Gastrocnemius medialis (tissue), 4 donors: ENCODE measurements around the gene ACOXL. TPM values are rescaled to one million over a fixed set of nuclear protein-coding genes. Genes with fewer than 3 reads are reported as not detected.

Experiments
- ATAC-seq, 2 donors: fragments of 150-250 bp; one replicate each; pipeline ENCODE4 v1.9.1; 2016
- DNase-seq, 2 donors: peaks; one replicate each; pipeline ENCODE4 v3.0.0-alpha.2; 2019
- H3K27ac ChIP-seq, 4 donors: fragments of 200-600 bp; sonication (generic); 1 replicate in 1 of 4; 2 replicates in 3 of 4; pipeline ENCODE4 v1.5.1; 2016 to 2018; ENCODE audit warnings: mild to moderate bottlenecking in 2 of 4, moderate library complexity in 1 of 4
- H3K27me3 ChIP-seq, 3 donors: fragments of 200-600 bp; sonication (generic) in 2 of 3; 1 replicate in 1 of 3; 2 replicates in 2 of 3; pipeline versions ENCODE4 v1.5.1 to v1.6.0; 2016 to 2019; ENCODE audit warnings: mild to moderate bottlenecking in 1 of 3, moderate library complexity in 1 of 3
- H3K36me3 ChIP-seq, 2 donors: fragments of 200-600 bp; sonication (generic) in 1 of 2; one replicate each; pipeline ENCODE4 v1.5.1; 2017 to 2018
- H3K4me1 ChIP-seq, 2 donors: fragments of 200-600 bp; sonication (generic) in 1 of 2; one replicate each; pipeline ENCODE4 v1.5.1; 2016 to 2017; ENCODE audit warnings: mild to moderate bottlenecking in 2 of 2
- H3K4me3 ChIP-seq, 4 donors: fragments of 200-600 bp; sonication (generic) in 3 of 4; 1 replicate in 1 of 4; 2 replicates in 3 of 4; pipeline ENCODE4 v1.5.1; 2016 to 2019; ENCODE audit warnings: mild to moderate bottlenecking in 2 of 4
- H3K9me3 ChIP-seq, 3 donors: fragments of 200-600 bp; sonication (generic) in 2 of 3; 1 replicate in 1 of 3; 2 replicates in 2 of 3; pipeline ENCODE4 v1.5.1; 2016 to 2019
- POLR2A ChIP-seq, 2 donors: fragments of 450-650 bp; IDR thresholded peaks; one replicate each; pipeline ENCODE4 v1.6.1; 2017; ENCODE audit warnings: antibody characterized with exemption in 2 of 2, mild to moderate bottlenecking in 2 of 2, moderate library complexity in 2 of 2
- in situ Hi-C, 4 donors: fragments of 200-750 bp; cut with MboI; loops; one replicate each; pipeline versions ENCODE4 v1.15.0 to v1.8.0; 2017; ENCODE audit warnings: low sequenced_read_pairs in 4 of 4
- intact Hi-C: fragments of 100-400 bp; cut with DNase I; formaldehyde crosslinking; loops from one replicate; pipeline ENCODE4 v1.15.1; 2023; ENCODE audit warnings: low total_unique reads
- total RNA-seq, 4 donors: library from RNA; depleted of rRNA; stranded (reverse); fragments of >200 nt; gene quantifications; one replicate each; pipeline versions ENCODE4 v1.1.0 to v1.2.3, GENCODE V29; 2016
- TF ChIP-seq, protein P1 (sequence below), 5 experiments: fragments of 450-650 bp in 3 of 5; fragments of 200-600 bp in 2 of 5; sonication (generic) in 2 of 5; IDR thresholded peaks in 4 of 5; conservative IDR thresholded peaks in 1 of 5; 1 replicate in 4 of 5; 2 replicates in 1 of 5; pipeline ENCODE4 v1.5.1; 2016 to 2019; ENCODE audit warnings: antibody characterized with exemption in 5 of 5, mild to moderate bottlenecking in 3 of 5, moderate library complexity in 3 of 5

The ACOXL gene
- total RNA-seq, 4 donors from 2014 or later = not detected

DNA sequence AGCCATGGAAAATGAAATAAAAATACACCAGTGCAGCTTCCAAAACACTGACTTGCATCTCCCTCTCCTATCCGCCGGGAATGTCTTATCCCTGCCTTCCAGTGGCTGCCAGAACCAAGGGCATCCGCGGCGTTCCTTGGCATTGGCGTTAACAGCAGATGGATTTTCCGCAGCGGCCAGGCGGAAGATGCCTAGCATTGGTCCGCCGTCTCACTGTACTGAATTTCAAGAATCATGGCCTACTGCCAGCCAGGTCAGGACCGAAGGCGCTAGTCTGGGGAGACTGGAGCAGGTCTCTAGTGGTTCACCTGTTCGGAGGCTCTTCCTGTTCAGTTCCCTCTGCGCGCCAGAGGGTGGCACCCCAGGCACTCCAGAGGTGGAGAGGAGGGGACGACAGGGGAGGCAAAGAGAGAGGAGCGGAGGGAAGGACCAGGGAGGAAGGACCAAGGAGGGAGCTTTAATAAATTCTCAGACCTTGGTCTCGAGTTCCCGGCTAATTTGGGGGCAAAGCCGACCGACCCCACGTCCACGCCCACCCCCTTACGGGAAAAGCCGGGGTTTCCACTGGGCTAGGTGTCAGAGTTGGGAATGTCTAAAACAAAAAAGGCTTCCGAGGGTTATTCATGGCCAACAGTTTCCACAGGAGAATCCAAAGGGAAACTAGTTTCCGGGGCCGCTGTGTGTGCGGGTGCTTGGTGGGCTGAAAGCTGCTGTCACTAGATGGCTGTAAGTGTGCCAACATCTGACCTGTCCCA lies 384.6 kb downstream of the ACOXL start:
- ATAC-seq = peak; percentile 44
- Histone ChIP-seq H3K4me1 (peaks cover 18 to 19% of the 10 kb centered on the region in 2 donors), H3K27me3 (peaks cover 0 to 5% (median 0%) of the 10 kb centered on the region in 3 donors), H3K27ac (peak overlapping the region in 1 of 4 donors; percentile 3), H3K36me3 (no peaks in the 10 kb centered on the region), H3K4me3 (peak overlapping the region; percentile 53 to 98 (median 82)), H3K9me3 (no peaks in the 10 kb centered on the region)
- TF ChIP-seq, protein P1, sequence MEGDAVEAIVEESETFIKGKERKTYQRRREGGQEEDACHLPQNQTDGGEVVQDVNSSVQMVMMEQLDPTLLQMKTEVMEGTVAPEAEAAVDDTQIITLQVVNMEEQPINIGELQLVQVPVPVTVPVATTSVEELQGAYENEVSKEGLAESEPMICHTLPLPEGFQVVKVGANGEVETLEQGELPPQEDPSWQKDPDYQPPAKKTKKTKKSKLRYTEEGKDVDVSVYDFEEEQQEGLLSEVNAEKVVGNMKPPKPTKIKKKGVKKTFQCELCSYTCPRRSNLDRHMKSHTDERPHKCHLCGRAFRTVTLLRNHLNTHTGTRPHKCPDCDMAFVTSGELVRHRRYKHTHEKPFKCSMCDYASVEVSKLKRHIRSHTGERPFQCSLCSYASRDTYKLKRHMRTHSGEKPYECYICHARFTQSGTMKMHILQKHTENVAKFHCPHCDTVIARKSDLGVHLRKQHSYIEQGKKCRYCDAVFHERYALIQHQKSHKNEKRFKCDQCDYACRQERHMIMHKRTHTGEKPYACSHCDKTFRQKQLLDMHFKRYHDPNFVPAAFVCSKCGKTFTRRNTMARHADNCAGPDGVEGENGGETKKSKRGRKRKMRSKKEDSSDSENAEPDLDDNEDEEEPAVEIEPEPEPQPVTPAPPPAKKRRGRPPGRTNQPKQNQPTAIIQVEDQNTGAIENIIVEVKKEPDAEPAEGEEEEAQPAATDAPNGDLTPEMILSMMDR (IDR thresholded peaks at IDR 0.05 in 4 of 5, conservative IDR thresholded peaks at IDR 0.05 in 1 of 5) = peak; percentile 81 to 95 (median 88)
- TF ChIP-seq POLR2A (IDR thresholded peaks at IDR 0.05) = no peak
- peak; percentile 56 to 73 for DNase-seq
- intact Hi-C loops (no loop called here), in situ Hi-C loops (loop anchor here (10.0 to 25.0 kb wide), 3 partner anchors 570 to 595 kb away; no protein-coding TSS in a partner anchor)

DNA sequence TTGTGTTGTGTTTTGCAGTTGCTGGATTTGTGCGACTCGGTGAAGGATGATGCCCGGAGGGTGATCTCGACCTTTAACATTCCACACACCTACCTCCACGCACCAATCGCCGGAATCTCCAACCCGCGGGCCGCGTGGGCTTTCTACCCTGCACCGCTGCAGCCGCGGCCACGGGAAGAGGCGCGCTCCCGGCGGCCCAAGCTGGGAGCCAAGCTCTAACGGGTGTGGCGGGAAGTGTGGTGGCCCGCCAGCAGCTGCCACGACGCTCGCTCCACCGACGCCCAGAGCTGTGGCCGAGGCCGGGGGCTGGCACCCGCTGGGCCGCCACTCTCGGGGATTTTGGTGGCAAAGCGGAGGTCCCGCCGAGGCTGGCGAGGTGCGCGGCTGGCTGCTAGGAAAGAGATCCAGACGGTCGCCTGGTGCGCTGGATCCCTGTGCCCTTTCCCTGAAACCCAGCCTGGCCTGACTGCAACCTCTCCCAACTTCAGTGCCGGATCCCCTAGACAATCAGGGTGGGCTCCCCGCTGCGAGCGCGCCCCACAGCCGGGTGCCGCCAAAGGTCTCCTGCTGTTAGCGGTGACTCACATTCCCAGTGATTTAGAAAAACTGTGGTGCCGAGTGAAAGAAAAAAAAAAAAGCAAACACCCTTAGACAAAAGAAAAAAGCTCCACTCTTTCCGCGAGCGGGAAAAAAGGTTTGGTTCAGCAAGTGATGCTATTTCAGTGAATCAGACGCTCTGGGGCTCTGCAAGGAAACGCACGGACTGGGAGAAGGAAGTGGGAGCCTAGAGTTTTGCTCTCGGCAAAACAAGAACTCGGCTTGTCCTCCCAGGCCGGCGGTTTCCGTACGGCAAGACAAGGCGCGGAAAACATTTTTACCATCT lies 385.5 kb downstream of the ACOXL start:
- TF ChIP-seq, protein P1 (IDR thresholded peaks at IDR 0.05 in 4 of 5, conservative IDR thresholded peaks at IDR 0.05 in 1 of 5) = no peak
- no peak for TF ChIP-seq POLR2A (IDR thresholded peaks at IDR 0.05)
- DNase-seq (peak in 1 of 2 donors; percentile 24), ATAC-seq (no peak)
- intact Hi-C loops = no loop called here
- peaks cover 0 to 5% (median 0%) of the 10 kb centered on the region in 3 donors for H3K27me3 ChIP-seq
- H3K9me3 ChIP-seq = no peaks in the 10 kb centered on the region
- in situ Hi-C loops = loop anchor here (10.0 to 25.0 kb wide), 3 partner anchors 569 to 594 kb away; no protein-coding TSS in a partner anchor
- peak overlapping the region; percentile 1 to 51 (median 14) for H3K27ac ChIP-seq
- H3K4me1 ChIP-seq = peaks cover 18 to 19% of the 10 kb centered on the region in 2 donors
- peak overlapping the region; percentile 53 to 98 (median 82) for H3K4me3 ChIP-seq
- no peaks in the 10 kb centered on the region for H3K36me3 ChIP-seq

DNA sequence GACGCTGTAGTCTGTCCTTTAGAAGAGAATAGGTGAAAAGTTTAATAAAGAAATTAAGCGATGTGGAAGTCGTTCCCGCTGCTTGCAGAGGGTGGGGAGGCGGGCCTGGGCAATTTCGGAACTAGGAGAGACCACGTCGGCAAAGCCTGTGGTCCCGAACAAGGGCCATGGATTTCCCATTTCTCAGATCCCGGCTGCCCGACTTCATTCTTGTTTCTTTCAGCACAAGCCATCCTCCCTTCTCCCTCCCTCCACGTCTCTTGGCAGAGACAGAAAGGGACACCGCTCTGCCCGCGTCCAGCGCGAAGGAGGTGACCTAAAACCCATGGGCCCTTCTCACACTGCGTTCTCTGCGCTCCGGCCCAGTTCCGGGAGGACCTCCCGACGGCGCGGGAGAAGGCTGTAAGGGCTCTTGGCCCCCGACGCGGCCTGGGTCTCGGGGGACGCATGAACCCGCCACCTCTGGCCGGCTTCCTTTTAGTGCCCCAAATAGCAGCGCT lies 386.2 kb downstream of the ACOXL start:
- peaks cover 0 to 5% (median 0%) of the 10 kb centered on the region in 3 donors for H3K27me3 ChIP-seq
- peaks cover 21 to 22% of the 10 kb centered on the region in 2 donors for H3K4me1 ChIP-seq
- peak overlapping the region; percentile 1 to 51 (median 14) for H3K27ac ChIP-seq
- peak overlapping the region; percentile 53 to 98 (median 82) for H3K4me3 ChIP-seq
- H3K36me3 ChIP-seq = no peaks in the 10 kb centered on the region
- TF ChIP-seq, protein P1 (IDR thresholded peaks at IDR 0.05 in 4 of 5, conservative IDR thresholded peaks at IDR 0.05 in 1 of 5) = no peak
- no peak for TF ChIP-seq POLR2A (IDR thresholded peaks at IDR 0.05)
- H3K9me3 ChIP-seq = no peaks in the 10 kb centered on the region
- DNase-seq = no peak
- intact Hi-C loops = no loop called here
- in situ Hi-C loops = loop anchor here (10.0 to 25.0 kb wide), 3 partner anchors 569 to 594 kb away; no protein-coding TSS in a partner anchor
- no peak for ATAC-seq

DNA sequence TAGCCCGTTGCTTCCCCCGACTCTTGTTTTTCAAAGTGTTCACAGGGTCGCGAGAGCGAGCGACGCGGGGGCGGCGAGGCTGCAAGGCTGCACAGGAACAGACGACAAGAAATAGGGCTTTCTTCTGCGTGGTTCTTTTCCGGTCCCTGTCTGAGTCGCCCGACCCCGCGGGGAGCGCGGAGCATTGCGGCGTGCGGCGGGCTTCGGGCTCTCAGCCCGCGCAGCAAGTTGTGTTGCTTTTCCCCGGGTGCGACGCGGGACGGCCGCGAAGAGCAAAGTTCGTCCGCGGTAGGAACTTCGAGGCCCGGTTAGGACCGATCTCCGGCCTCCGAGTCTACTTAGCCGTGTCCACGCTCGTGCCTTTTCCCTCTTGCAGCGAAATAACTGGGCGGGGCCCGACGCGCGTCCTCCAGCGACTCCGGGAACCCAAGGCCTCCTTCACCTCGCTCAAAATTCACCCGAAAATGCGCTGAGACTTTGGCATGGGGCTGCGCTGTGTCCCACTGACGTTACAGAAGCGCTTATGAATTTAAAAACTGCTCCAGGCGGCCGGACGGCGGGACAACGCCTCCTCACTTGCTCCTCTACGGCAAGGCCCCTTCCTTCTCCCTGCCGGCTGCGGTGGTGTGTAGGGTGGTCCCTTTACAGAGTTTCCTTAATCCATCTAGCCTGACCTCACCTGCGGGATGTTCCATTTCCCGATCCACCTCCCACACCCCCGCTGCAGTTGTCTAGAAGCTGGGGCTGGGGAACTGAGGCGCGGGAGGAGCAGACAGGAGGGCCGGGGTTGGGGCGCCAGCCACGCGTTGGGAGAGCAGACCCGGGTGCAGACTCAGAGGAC lies 386.8 kb downstream of the ACOXL start:
- intact Hi-C loops = no loop called here
- H3K4me1 ChIP-seq = peaks cover 26 to 29% of the 10 kb centered on the region in 2 donors
- no peak for TF ChIP-seq POLR2A (IDR thresholded peaks at IDR 0.05)

More for the DNA sequence above, 386.8 kb downstream of the ACOXL start:
- Histone ChIP-seq H3K27ac (peak overlapping the region in 3 of 4 donors; percentile 1 to 51 (median 3)), H3K27me3 (peaks cover 0 to 5% (median 0%) of the 10 kb centered on the region in 3 donors), H3K4me3 (peak overlapping the region; percentile 53 to 98 (median 82)), H3K9me3 (no peaks in the 10 kb centered on the region), H3K36me3 (peaks cover 0 to 6% of the 10 kb centered on the region in 2 donors)
- ATAC-seq (no peak), DNase-seq (no peak)
- in situ Hi-C loops = loop anchor here (10.0 to 25.0 kb wide), 3 partner anchors 568 to 593 kb away; no protein-coding TSS in a partner anchor
